ENCODE results near the gene DRC3. TPM values are rescaled to one million over a fixed set of nuclear protein-coding genes. Genes with fewer than 3 reads are reported as not detected.

DRC3 gene
- total RNA-seq, 1 experiment from 2014 or later = 2.3 TPM

DNA sequence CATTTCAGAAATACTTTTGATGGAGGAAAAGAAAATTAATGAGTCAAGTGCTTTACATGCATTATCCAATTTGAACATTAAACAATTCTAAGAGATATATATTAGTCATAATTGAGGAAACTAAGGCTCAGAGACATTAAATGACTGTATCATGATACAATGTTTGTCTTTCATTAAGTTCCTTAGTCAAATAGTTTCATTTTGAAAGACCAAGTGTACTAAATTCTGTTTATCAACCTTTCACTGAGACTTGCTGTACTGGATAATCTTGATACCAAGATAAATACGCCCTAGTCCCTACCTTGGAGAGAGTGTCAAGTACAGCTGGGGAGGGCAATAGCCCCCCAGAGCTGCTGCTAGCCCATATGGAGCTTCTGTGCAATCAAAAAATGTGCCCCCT, 24.7 kb upstream of the DRC3 start:
- ChIA-PET CTCF (no interaction called here), POLR2A (interaction anchor here (0.9 to 2.5 kb wide), 3 partner anchors 10 to 24 kb away, joined by 3 to 16 read pairs (median 4); partner anchors contain the start of genes DRC3 and TOM1L2)
- no peaks in the 10 kb centered on the region for H3K9me3 Mint-ChIP-seq (ENCODE audit: unreplicated experiment)
- DNase-seq (ENCODE audit: unreplicated experiment) = no peak
- no peaks in the 10 kb centered on the region for H3K36me3 Mint-ChIP-seq (ENCODE audit: insufficient read depth, unreplicated experiment)
- no peaks in the 10 kb centered on the region for H3K27me3 Mint-ChIP-seq (ENCODE audit: insufficient read depth, unreplicated experiment)
- no peak overlapping the region for H3K4me3 Mint-ChIP-seq (ENCODE audit: unreplicated experiment)
- intact Hi-C loops (cut with micrococcal nuclease) = no loop called here
- BruUV-seq (replicated peaks) = no TSS peak
- TF ChIP-seq, protein P1, sequence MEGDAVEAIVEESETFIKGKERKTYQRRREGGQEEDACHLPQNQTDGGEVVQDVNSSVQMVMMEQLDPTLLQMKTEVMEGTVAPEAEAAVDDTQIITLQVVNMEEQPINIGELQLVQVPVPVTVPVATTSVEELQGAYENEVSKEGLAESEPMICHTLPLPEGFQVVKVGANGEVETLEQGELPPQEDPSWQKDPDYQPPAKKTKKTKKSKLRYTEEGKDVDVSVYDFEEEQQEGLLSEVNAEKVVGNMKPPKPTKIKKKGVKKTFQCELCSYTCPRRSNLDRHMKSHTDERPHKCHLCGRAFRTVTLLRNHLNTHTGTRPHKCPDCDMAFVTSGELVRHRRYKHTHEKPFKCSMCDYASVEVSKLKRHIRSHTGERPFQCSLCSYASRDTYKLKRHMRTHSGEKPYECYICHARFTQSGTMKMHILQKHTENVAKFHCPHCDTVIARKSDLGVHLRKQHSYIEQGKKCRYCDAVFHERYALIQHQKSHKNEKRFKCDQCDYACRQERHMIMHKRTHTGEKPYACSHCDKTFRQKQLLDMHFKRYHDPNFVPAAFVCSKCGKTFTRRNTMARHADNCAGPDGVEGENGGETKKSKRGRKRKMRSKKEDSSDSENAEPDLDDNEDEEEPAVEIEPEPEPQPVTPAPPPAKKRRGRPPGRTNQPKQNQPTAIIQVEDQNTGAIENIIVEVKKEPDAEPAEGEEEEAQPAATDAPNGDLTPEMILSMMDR (IDR thresholded peaks at IDR 0.05; ENCODE audit: unreplicated experiment) = no peak
- no peak overlapping the region for H3K27ac Mint-ChIP-seq (ENCODE audit: low read depth, unreplicated experiment)
- peaks cover 11% of the 10 kb centered on the region for H3K4me1 Mint-ChIP-seq (ENCODE audit: insufficient read depth, unreplicated experiment)

DNA sequence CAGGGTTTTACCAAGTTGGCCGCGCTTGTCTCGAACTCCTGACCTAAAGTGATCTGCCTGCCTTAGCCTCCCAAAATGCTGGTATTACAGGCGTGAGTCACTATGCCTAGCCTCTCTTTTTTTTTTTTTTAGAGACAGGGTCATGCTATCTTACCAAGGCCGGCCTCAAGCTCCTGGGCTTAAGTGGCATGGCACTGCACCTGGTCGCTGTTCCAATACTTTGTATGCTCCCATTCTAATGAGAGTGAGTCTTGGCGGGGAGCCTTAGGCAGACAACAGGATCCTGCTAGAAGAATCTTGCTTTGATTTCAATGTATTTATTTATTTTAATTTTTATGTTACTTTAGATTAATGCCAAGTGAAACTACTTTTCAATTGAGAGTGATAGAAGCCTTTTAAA, 22.3 kb upstream of the DRC3 start:
- intact Hi-C loops (cut with micrococcal nuclease) = no loop called here
- Mint-ChIP-seq H3K4me1 (ENCODE audit: insufficient read depth, unreplicated experiment) (no peaks in the 10 kb centered on the region), H3K27ac (ENCODE audit: low read depth, unreplicated experiment) (peak overlapping the region; percentile 49)

DNA sequence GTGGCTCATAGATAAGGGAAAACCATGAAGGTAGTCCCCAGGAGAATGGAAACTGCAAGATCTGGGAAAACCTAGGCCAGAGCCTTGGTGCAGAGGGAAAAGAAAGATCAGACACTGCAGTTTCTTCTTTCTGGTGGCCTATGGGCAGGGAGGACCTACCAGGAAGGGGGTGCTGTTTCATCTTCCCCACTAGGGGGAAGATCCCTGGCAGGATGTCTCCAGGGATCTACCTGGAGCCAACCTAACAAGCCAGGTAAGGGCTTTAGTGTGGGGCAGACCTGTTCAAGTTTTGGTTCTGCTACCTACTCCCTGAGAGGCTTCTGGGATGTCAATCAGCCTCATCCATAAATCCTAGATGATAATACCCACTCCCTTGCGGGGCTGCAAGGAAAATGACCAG, 21.9 kb upstream of the DRC3 start:
- no TSS peak for BruUV-seq (replicated peaks)
- DNase-seq (ENCODE audit: unreplicated experiment) = no peak
- no peaks in the 10 kb centered on the region for H3K4me1 Mint-ChIP-seq (ENCODE audit: insufficient read depth, unreplicated experiment)
- ChIA-PET POLR2A (no interaction called here), CTCF (no interaction called here)
- no peaks in the 10 kb centered on the region for H3K27me3 Mint-ChIP-seq (ENCODE audit: insufficient read depth, unreplicated experiment)
- TF ChIP-seq, protein P1 (IDR thresholded peaks at IDR 0.05; ENCODE audit: unreplicated experiment) = peak; percentile 20
- H3K27ac Mint-ChIP-seq (ENCODE audit: low read depth, unreplicated experiment) = peak overlapping the region; percentile 49
- no peaks in the 10 kb centered on the region for H3K9me3 Mint-ChIP-seq (ENCODE audit: unreplicated experiment)
- no peaks in the 10 kb centered on the region for H3K36me3 Mint-ChIP-seq (ENCODE audit: insufficient read depth, unreplicated experiment)
- intact Hi-C loops (cut with micrococcal nuclease) = no loop called here
- no peak overlapping the region for H3K4me3 Mint-ChIP-seq (ENCODE audit: unreplicated experiment)

More for the DNA sequence above, 22.3 kb upstream of the DRC3 start:
- CTCF ChIA-PET = interaction anchor here (0.6 kb wide), 2 partner anchors 125 to 249 kb away, joined by 3 to 4 read pairs; no protein-coding TSS in a partner anchor
- no peaks in the 10 kb centered on the region for H3K27me3 Mint-ChIP-seq (ENCODE audit: insufficient read depth, unreplicated experiment)
- TF ChIP-seq, protein P1 (IDR thresholded peaks at IDR 0.05; ENCODE audit: unreplicated experiment) = no peak
- no peaks in the 10 kb centered on the region for H3K36me3 Mint-ChIP-seq (ENCODE audit: insufficient read depth, unreplicated experiment)
- BruUV-seq (replicated peaks) = no TSS peak
- no peak for DNase-seq (ENCODE audit: unreplicated experiment)
- H3K9me3 Mint-ChIP-seq (ENCODE audit: unreplicated experiment) = no peaks in the 10 kb centered on the region
- POLR2A ChIA-PET = interaction anchor here (0.6 kb wide), 1 partner anchor 82 kb away, joined by 3 read pairs; no protein-coding TSS in a partner anchor
- H3K4me3 Mint-ChIP-seq (ENCODE audit: unreplicated experiment) = no peak overlapping the region

DNA sequence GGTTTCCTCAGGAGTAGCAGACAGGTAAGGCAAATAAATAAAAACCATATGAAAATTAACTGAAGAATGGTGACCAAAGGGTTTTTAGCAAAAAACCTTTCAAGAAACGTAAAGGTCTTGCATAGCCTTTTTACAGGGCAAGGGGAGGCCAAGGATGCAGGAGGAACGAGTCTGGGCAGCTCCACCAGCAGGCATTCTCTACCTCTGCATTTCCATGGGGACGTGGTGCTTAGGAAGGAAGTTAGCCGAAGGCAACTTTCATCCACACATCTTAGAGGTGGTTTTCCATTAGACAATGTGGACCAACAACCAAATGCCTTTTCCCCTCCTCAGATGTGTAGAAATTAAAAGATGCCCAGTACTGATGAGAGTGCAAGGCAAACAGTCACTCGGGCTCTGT, 21.1 kb upstream of the DRC3 start:
- TF ChIP-seq, protein P1 (IDR thresholded peaks at IDR 0.05; ENCODE audit: unreplicated experiment) = no peak
- no TSS peak for BruUV-seq (replicated peaks)
- H3K27ac Mint-ChIP-seq (ENCODE audit: low read depth, unreplicated experiment) = peak overlapping the region; percentile 49
- H3K4me3 Mint-ChIP-seq (ENCODE audit: unreplicated experiment) = no peak overlapping the region
- H3K36me3 Mint-ChIP-seq (ENCODE audit: insufficient read depth, unreplicated experiment) = no peaks in the 10 kb centered on the region
- H3K9me3 Mint-ChIP-seq (ENCODE audit: unreplicated experiment) = no peaks in the 10 kb centered on the region
- DNase-seq (ENCODE audit: unreplicated experiment) = no peak
- H3K27me3 Mint-ChIP-seq (ENCODE audit: insufficient read depth, unreplicated experiment) = no peaks in the 10 kb centered on the region
- POLR2A ChIA-PET = interaction anchor here (0.7 kb wide), 1 partner anchor 37 kb away, joined by 4 read pairs; no protein-coding TSS in a partner anchor
- CTCF ChIA-PET = no interaction called here
- no peaks in the 10 kb centered on the region for H3K4me1 Mint-ChIP-seq (ENCODE audit: insufficient read depth, unreplicated experiment)
- intact Hi-C loops (cut with micrococcal nuclease) = no loop called here

All from MCF 10A (cell line).